Tongue (tissue), 2 donors: ENCODE measurements around the gene CYP17A1. TPM values are rescaled to one million over a fixed set of nuclear protein-coding genes. Genes with fewer than 3 reads are reported as not detected.

Experiments used
- small RNA-seq: library from RNA; depleted of rRNA; stranded (forward); fragments of <200 nt; gene quantifications from one replicate; pipeline ENCODE3, GENCODE V24; 2014; ENCODE audit warnings: low replicate concordance
- total RNA-seq: library from RNA; depleted of rRNA; stranded (reverse); fragments of >200 nt; gene quantifications from one replicate; pipeline ENCODE4 v1.2.3, GENCODE V29; 2014

The CYP17A1 gene
- total RNA-seq, 1 donor from 2014 or later: not detected

Small RNAs within 50 kb of the gene (small RNA-seq; reads per million reads assigned to genes)
- gene AS3MT (not detected), gene RF00026 (not detected), gene RNU6-1231P (not detected)

Other genes with a start within 250 kb of the CYP17A1 start
- gene TRIM8, start 192.9 kb downstream of the CYP17A1 start, total RNA-seq: 82.2 TPM
- gene ARL3, start 123.0 kb downstream of the CYP17A1 start, total RNA-seq: 7.3 TPM
- gene SFXN2, start 122.8 kb downstream of the CYP17A1 start, total RNA-seq: 7.0 TPM
- 79.0 TPM for gene WBP1L, start 93.5 kb downstream of the CYP17A1 start, total RNA-seq
- 29.1 TPM for gene BORCS7, start 16.8 kb upstream of the CYP17A1 start, total RNA-seq
- 8.7 TPM for gene AS3MT, start 32.1 kb upstream of the CYP17A1 start, total RNA-seq
- gene CNNM2, start 80.9 kb upstream of the CYP17A1 start, total RNA-seq: 13.2 TPM